Measurements from ENCODE around the gene SIN3B.

The SIN3B gene

GRCh38 chr19:16901491-16902175, 72.4 kb downstream of the SIN3B start:
- Mint-ChIP-seq H3K27me3 (no peaks in the 10 kb centered on the region), H3K27ac (no peak overlapping the region), H3K36me3 (ENCODE audit: insufficient read depth) (peaks cover 14% of the 10 kb centered on the region), H3K9me3 (no peaks in the 10 kb centered on the region), H3K4me3 (no peak overlapping the region), H3K4me1 (ENCODE audit: low read depth in 2 of 2) (peaks cover 2 to 15% of the 10 kb centered on the region in 2 donors)
- ATAC-seq (replicated peaks) (no peak), DNase-seq (no peak)

DNA sequence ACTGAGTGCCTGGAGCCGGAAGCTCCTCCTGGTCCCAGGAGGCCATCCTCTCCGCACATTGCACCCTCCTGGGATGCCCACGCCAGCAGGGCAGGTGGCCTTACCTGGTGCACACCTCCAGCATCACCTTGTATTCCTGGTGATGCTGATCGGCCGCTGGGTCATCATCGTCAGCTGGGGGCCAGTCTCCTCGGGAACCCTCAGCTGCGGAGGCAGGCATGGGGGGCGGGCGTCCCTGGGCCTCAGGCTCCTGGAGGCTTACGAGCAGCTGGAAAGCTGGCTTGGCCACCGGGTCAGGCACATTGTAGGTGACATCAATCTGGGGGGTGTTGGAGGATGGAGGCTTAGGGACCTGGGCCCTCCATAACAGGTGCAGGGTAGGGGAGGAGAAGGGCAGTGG, 73.3 kb downstream of the SIN3B start:
- H3K27me3 Mint-ChIP-seq, result no peaks in the 10 kb centered on the region
- H3K27ac Mint-ChIP-seq, result no peak overlapping the region

DNA sequence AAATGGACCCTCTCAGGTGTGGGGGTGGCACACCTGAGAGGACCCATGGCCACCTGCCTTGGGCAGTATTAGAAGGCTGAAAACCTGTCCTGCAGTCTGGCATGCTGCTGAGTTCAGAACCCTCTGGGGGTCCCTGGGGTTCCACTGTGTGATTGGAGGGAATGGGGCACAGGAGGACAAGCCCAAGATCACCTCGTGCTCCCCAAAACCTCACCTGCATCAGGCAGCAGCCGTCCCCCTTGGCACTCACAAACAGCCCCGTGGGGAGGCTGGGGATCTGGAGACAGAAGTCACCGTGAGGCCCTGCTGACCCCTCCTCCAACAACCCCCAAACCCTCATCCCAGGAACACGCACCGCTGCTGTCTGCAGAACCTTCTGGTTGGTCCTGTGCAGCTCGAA, 74.1 kb downstream of the SIN3B start:
- Mint-ChIP-seq H3K9me3 (no peaks in the 10 kb centered on the region), H3K4me1 (ENCODE audit: low read depth in 2 of 2) (peaks cover 0 to 14% of the 10 kb centered on the region in 2 donors), H3K36me3 (ENCODE audit: insufficient read depth) (peaks cover 3% of the 10 kb centered on the region), H3K27me3 (no peaks in the 10 kb centered on the region), H3K27ac (no peak overlapping the region), H3K4me3 (no peak overlapping the region)
- DNase-seq, result no peak
- ATAC-seq (replicated peaks), result no peak

More for the DNA sequence above, 73.3 kb downstream of the SIN3B start:
- Mint-ChIP-seq H3K9me3 (no peaks in the 10 kb centered on the region), H3K4me1 (ENCODE audit: low read depth in 2 of 2) (peaks cover 0 to 15% of the 10 kb centered on the region in 2 donors), H3K4me3 (no peak overlapping the region), H3K36me3 (ENCODE audit: insufficient read depth) (peaks cover 9% of the 10 kb centered on the region)
- ATAC-seq (replicated peaks), result no peak
- no peak for DNase-seq

DNA sequence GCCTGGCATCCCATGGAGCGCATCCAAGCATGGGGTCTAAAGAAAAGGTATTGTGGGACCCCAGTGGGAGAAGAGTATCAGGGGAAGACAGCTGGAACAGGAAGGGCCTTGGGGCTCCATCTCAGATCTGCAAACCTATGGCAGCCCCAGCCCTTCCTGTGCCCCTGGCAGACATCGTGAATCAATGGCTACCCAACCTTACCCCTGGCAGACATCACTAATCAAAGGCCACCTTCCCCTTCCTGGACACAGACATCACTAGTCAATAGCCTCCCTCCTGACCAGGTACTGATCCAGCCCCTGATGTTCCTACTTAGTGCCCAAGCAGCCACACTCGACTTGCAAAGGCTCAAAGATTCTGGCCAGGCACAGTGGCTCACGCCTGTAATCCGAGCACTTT, 75.4 kb downstream of the SIN3B start:
- Mint-ChIP-seq H3K27ac (no peak overlapping the region), H3K36me3 (ENCODE audit: insufficient read depth) (no peaks in the 10 kb centered on the region), H3K9me3 (no peaks in the 10 kb centered on the region), H3K27me3 (no peaks in the 10 kb centered on the region), H3K4me3 (no peak overlapping the region), H3K4me1 (ENCODE audit: low read depth in 2 of 2) (peaks cover 0 to 6% of the 10 kb centered on the region in 2 donors)
- DNase-seq (no peak), ATAC-seq (replicated peaks) (no peak)

- no peak overlapping the region for H3K4me3 Mint-ChIP-seq
- DNase-seq (no peak), ATAC-seq (replicated peaks) (no peak)
- no peaks in the 10 kb centered on the region for H3K27me3 Mint-ChIP-seq
- no peaks in the 10 kb centered on the region for H3K4me1 Mint-ChIP-seq (ENCODE audit: low read depth in 2 of 2)
- no peaks in the 10 kb centered on the region for H3K36me3 Mint-ChIP-seq (ENCODE audit: insufficient read depth)
- H3K27ac Mint-ChIP-seq, result no peak overlapping the region
- peaks cover 9 to 20% of the 10 kb centered on the region in 2 donors for H3K9me3 Mint-ChIP-seq
Measured at GRCh38 chr19:16908759-16909158, 79.6 kb downstream of the SIN3B start.

DNA sequence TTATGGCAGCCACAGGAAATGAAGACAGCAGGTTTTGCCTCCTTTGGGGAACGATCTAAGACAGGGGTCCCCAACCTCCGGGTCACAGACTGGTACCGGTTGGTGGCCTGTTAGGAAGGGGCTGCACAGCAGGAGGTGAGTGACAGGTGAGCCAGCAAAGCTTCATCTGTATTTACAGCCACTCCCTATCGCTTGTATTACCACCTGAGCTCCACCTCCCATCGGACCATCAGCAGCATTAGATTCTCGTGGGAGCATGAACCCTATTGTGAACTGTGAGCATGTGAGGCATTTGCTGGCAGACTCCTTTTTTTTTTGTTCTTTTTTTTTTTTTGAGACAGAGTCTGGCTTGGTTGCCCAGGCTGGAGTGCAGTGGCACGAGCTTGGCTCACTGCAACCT, 81.8 kb downstream of the SIN3B start:
- Mint-ChIP-seq H3K27me3 (peaks cover 0 to 17% of the 10 kb centered on the region in 2 donors), H3K27ac (no peak overlapping the region), H3K4me3 (no peak overlapping the region), H3K4me1 (ENCODE audit: low read depth in 2 of 2) (no peaks in the 10 kb centered on the region), H3K9me3 (peaks cover 9 to 20% of the 10 kb centered on the region in 2 donors), H3K36me3 (ENCODE audit: insufficient read depth) (no peaks in the 10 kb centered on the region)
- DNase-seq (no peak), ATAC-seq (replicated peaks) (no peak)

- Mint-ChIP-seq H3K27ac (no peak overlapping the region), H3K36me3 (ENCODE audit: insufficient read depth) (no peaks in the 10 kb centered on the region), H3K27me3 (peaks cover 10 to 32% of the 10 kb centered on the region in 2 donors), H3K4me1 (ENCODE audit: low read depth in 2 of 2) (no peaks in the 10 kb centered on the region), H3K9me3 (peaks cover 9 to 20% of the 10 kb centered on the region in 2 donors), H3K4me3 (no peak overlapping the region)
- DNase-seq, result no peak
- ATAC-seq (replicated peaks), result no peak
Measured at GRCh38 chr19:16912780-16913179, 83.6 kb downstream of the SIN3B start.

GRCh38 chr19:16914421-16914820, 85.2 kb downstream of the SIN3B start:
- peaks cover 11 to 20% of the 10 kb centered on the region in 2 donors for H3K9me3 Mint-ChIP-seq
- H3K27ac Mint-ChIP-seq, result no peak overlapping the region
- H3K36me3 Mint-ChIP-seq (ENCODE audit: insufficient read depth), result no peaks in the 10 kb centered on the region
- no peaks in the 10 kb centered on the region for H3K4me1 Mint-ChIP-seq (ENCODE audit: low read depth in 2 of 2)
- no peak overlapping the region for H3K4me3 Mint-ChIP-seq
- no peak for ATAC-seq (replicated peaks)
- no peak for DNase-seq
- H3K27me3 Mint-ChIP-seq, result peaks cover 10 to 49% of the 10 kb centered on the region in 2 donors

DNA sequence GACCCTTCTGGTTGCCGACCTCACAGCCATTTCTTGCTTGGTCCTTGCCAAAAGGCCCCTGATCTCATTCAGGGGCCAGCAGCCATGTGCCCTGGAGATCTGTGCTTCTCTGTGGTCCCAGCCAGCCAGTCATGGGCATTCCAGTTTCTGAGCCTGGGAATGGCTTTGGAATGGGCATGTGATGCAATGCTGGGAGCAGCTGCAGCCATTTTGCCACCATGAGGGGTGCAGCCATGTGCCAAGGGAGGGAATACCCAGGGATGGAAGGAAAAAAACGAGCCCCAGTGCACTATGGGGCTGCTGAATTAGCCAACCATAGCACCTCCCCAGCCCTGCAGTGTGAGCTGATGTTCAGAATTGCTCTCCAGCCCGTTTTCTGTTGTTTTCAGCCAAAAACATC, 85.9 kb downstream of the SIN3B start:
- H3K27ac Mint-ChIP-seq, result no peak overlapping the region
- no peak overlapping the region for H3K4me3 Mint-ChIP-seq
- no peak for DNase-seq
- ATAC-seq (replicated peaks), result no peak
- H3K4me1 Mint-ChIP-seq (ENCODE audit: low read depth in 2 of 2), result no peaks in the 10 kb centered on the region
- peaks cover 14 to 56% of the 10 kb centered on the region in 2 donors for H3K27me3 Mint-ChIP-seq
- no peaks in the 10 kb centered on the region for H3K36me3 Mint-ChIP-seq (ENCODE audit: insufficient read depth)
- H3K9me3 Mint-ChIP-seq, result peaks cover 11 to 20% of the 10 kb centered on the region in 2 donors

- H3K27me3 Mint-ChIP-seq, result peaks cover 14 to 56% of the 10 kb centered on the region in 2 donors
- H3K4me3 Mint-ChIP-seq, result no peak overlapping the region
- peaks cover 11 to 20% of the 10 kb centered on the region in 2 donors for H3K9me3 Mint-ChIP-seq
- ATAC-seq (replicated peaks) (no peak), DNase-seq (no peak)
- H3K27ac Mint-ChIP-seq, result no peak overlapping the region
- H3K4me1 Mint-ChIP-seq (ENCODE audit: low read depth in 2 of 2), result no peaks in the 10 kb centered on the region
- no peaks in the 10 kb centered on the region for H3K36me3 Mint-ChIP-seq (ENCODE audit: insufficient read depth)
Measured at GRCh38 chr19:16915734-16916133, 86.5 kb downstream of the SIN3B start.

GRCh38 chr19:16917401-16917800, 88.2 kb downstream of the SIN3B start:
- no peak overlapping the region for H3K4me3 Mint-ChIP-seq
- H3K27ac Mint-ChIP-seq, result no peak overlapping the region
- ATAC-seq (replicated peaks) (no peak), DNase-seq (no peak)
- no peaks in the 10 kb centered on the region for H3K36me3 Mint-ChIP-seq (ENCODE audit: insufficient read depth)
- H3K4me1 Mint-ChIP-seq (ENCODE audit: low read depth in 2 of 2), result peaks cover 0 to under 1% of the 10 kb centered on the region in 2 donors
- H3K27me3 Mint-ChIP-seq, result peaks cover 18 to 61% of the 10 kb centered on the region in 2 donors
- peaks cover 9 to 14% of the 10 kb centered on the region in 2 donors for H3K9me3 Mint-ChIP-seq

GRCh38 chr19:16919496-16919895, 90.3 kb downstream of the SIN3B start:
- peaks cover 24 to 66% of the 10 kb centered on the region in 2 donors for H3K27me3 Mint-ChIP-seq
- peaks cover 0 to 2% of the 10 kb centered on the region in 2 donors for H3K9me3 Mint-ChIP-seq
- DNase-seq, result no peak
- H3K27ac Mint-ChIP-seq, result no peak overlapping the region
- no peaks in the 10 kb centered on the region for H3K36me3 Mint-ChIP-seq (ENCODE audit: insufficient read depth)
- H3K4me3 Mint-ChIP-seq, result no peak overlapping the region
- H3K4me1 Mint-ChIP-seq (ENCODE audit: low read depth in 2 of 2), result peaks cover 0 to 2% of the 10 kb centered on the region in 2 donors
- ATAC-seq (replicated peaks), result no peak

- H3K4me1 Mint-ChIP-seq (ENCODE audit: low read depth in 2 of 2), result peaks cover 0 to 2% of the 10 kb centered on the region in 2 donors
- H3K27ac Mint-ChIP-seq, result no peak overlapping the region
- H3K27me3 Mint-ChIP-seq, result peaks cover 29 to 56% of the 10 kb centered on the region in 2 donors
- H3K4me3 Mint-ChIP-seq, result no peak overlapping the region
- DNase-seq (no peak), ATAC-seq (replicated peaks) (no peak)
- H3K9me3 Mint-ChIP-seq, result peaks cover 4 to 10% of the 10 kb centered on the region in 2 donors
- no peaks in the 10 kb centered on the region for H3K36me3 Mint-ChIP-seq (ENCODE audit: insufficient read depth)
Measured at GRCh38 chr19:16920816-16921529, 91.8 kb downstream of the SIN3B start.

Data from effector memory CD8-positive, alpha-beta T cell (primary cell).